ENCODE results near the gene WAC. TPM values are rescaled to one million over a fixed set of nuclear protein-coding genes. Genes with fewer than 3 reads are reported as not detected.
A peak's percentile ranks its signal among the peaks of the same experiment; 100 is the strongest.
"Not testable (repeated sequence)": the region's sequence is repeated elsewhere in the genome, so short reads cannot be mapped to it uniquely, and the experiment has no call there.

WAC gene
- total RNA-seq, 1 experiment from 2014 or later, result 71.0 TPM

DNA sequence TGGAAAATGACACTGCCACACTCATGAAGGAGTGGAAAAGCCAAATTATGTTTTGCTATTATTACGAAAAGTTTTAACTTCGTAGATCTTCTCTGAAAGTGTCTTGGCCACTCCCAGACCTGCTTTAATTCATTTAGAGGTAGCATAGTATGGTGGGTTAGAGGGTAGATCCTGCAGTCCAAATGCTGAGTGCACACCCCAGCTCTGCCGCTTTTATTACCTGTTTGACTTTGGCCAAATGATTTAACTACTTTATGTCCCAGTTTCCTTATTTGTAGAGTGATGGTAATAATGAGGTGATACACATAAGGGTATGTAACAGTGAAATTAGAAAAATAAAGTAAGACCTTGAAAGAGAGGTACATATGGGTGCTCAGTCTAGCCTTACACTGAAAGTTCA lies 23.6 kb upstream of the WAC start:
- no peak for DNase-seq
- no peak overlapping the region for H3K4me3 ChIP-seq (ENCODE audit: insufficient read depth, low read depth, low read length)
- H3K36me3 ChIP-seq (replicated peaks; ENCODE audit: control insufficient read depth, insufficient read depth, low read length), result no peaks in the 10 kb centered on the region
- H3K27me3 ChIP-seq (ENCODE audit: control insufficient read depth, insufficient read depth, low read length), result no peaks in the 10 kb centered on the region

GRCh38 chr10:28514648-28515047 lies 18.3 kb upstream of the WAC start:
- Histone ChIP-seq H3K4me3 (ENCODE audit: insufficient read depth, low read depth, low read length) (no peak overlapping the region), H3K27me3 (ENCODE audit: control insufficient read depth, insufficient read depth, low read length) (peaks cover 1% of the 10 kb centered on the region), H3K36me3 (replicated peaks; ENCODE audit: control insufficient read depth, insufficient read depth, low read length) (no peaks in the 10 kb centered on the region)
- no peak for DNase-seq

DNA sequence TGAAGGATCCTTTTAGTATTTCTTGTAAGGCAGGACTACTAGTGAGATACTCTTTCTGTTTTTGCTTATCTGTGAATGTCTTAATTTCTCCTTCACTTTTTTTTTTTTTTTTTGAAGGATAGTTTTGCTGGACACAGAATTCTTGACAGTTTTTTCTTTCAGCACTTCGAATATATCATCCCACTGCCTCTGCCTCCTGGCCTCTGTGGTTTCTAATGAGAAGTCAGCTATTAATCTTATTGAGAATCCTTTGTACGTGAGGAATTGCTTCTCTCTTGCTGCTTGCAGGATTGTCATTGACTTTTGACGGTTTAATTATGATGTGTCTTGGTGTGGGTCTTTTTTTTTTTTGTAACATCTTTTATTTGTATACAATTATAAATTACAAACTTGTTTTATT lies 12.6 kb upstream of the WAC start:
- peaks cover 3% of the 10 kb centered on the region for H3K36me3 ChIP-seq (replicated peaks; ENCODE audit: control insufficient read depth, insufficient read depth, low read length)
- H3K27me3 ChIP-seq (ENCODE audit: control insufficient read depth, insufficient read depth, low read length), result peaks cover 1% of the 10 kb centered on the region
- no peak overlapping the region for H3K4me3 ChIP-seq (ENCODE audit: insufficient read depth, low read depth, low read length)
- no peak for DNase-seq

DNA sequence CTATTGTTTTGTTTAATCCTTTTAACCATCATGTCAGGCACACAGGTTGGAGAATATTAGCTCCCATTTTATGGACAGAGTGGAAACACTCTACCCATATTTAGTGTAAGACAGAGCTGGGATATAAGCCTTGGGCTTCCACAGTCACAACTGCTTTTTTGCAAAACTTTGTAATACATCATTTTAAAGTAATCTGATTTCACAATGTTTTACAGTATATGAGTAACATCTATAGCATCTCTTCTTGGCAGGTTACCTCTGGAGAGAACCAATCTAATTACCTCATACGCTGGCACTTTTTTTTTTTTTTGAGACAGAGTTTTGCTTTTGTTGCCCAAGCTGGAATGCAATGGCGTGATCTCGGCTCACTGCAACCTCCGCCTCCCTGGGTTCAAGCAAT lies 12.1 kb upstream of the WAC start:
- DNase-seq; H3K4me3 ChIP-seq (ENCODE audit: insufficient read depth, low read depth, low read length); H3K27me3 ChIP-seq (ENCODE audit: control insufficient read depth, insufficient read depth, low read length); H3K36me3 ChIP-seq (replicated peaks; ENCODE audit: control insufficient read depth, insufficient read depth, low read length): not testable (repeated sequence)

GRCh38 chr10:28521961-28522360 lies 11.0 kb upstream of the WAC start:
- not testable (repeated sequence) for H3K27me3 ChIP-seq (ENCODE audit: control insufficient read depth, insufficient read depth, low read length); H3K4me3 ChIP-seq (ENCODE audit: insufficient read depth, low read depth, low read length); DNase-seq; H3K36me3 ChIP-seq (replicated peaks; ENCODE audit: control insufficient read depth, insufficient read depth, low read length)

- H3K4me3 ChIP-seq (ENCODE audit: insufficient read depth, low read depth, low read length), result no peak overlapping the region
Observed at GRCh38 chr10:28523725-28524252, 9.1 kb upstream of the WAC start.

DNA sequence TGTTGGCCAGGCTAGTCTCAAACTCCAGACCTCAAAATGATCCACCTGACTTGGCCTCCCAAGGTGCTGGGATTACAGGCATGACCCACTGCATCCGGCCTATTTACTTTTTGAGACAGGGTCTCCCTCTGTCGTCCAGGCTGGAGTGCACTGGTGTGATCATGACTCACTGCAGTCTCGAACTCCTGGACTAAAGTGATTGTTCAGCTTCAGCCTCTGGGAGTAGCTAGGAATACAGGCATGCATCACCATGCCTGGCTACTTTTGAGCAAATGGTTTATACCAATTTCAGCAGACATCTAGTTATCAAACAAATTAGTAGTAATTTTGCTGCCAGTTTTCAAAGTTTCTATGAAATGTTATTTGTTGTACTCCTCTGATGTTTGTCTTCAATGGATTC lies 2.2 kb upstream of the WAC start:
- H3K27me3 ChIP-seq (ENCODE audit: control insufficient read depth, insufficient read depth, low read length), result no peaks in the 10 kb centered on the region
- no peak for DNase-seq
- no peak overlapping the region for H3K4me3 ChIP-seq (ENCODE audit: insufficient read depth, low read depth, low read length)
- peaks cover 1% of the 10 kb centered on the region for H3K36me3 ChIP-seq (replicated peaks; ENCODE audit: control insufficient read depth, insufficient read depth, low read length)

More at GRCh38 chr10:28523725-28524252, 9.1 kb upstream of the WAC start:
- no peaks in the 10 kb centered on the region for H3K27me3 ChIP-seq (ENCODE audit: control insufficient read depth, insufficient read depth, low read length)
- DNase-seq, result no peak
- H3K36me3 ChIP-seq (replicated peaks; ENCODE audit: control insufficient read depth, insufficient read depth, low read length), result peaks cover 3% of the 10 kb centered on the region

DNA sequence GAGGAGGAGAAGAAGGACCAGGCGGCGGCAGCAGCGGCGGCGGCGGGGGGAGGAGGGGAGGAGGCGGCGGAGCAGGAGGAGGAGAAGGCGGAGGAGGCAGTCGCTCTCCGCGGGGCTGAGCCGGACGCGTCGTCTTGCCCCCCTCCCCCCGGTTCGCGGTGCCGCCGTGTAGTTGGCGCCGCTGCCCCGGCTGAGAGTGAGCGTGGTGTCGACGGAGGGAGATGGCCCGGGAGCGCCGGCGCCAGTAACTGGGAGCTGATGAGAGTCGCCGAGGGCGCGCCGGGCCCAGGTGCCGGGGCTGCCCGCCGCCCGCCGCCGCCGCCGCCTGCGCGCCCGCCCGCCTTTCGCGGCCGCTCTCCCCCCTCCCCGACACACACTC lies 257 bp downstream of the WAC start:
- no peak for DNase-seq
- Histone ChIP-seq H3K4me3 (ENCODE audit: insufficient read depth, low read depth, low read length) (peak overlapping the region; percentile 91), H3K36me3 (replicated peaks; ENCODE audit: control insufficient read depth, insufficient read depth, low read length) (peaks cover 20% of the 10 kb centered on the region), H3K27me3 (ENCODE audit: control insufficient read depth, insufficient read depth, low read length) (no peaks in the 10 kb centered on the region)

GRCh38 chr10:28533571-28534304 lies 820 bp downstream of the WAC start:
- DNase-seq, result peak; percentile 81
- H3K27me3 ChIP-seq (ENCODE audit: control insufficient read depth, insufficient read depth, low read length), result no peaks in the 10 kb centered on the region
- peaks cover 25% of the 10 kb centered on the region for H3K36me3 ChIP-seq (replicated peaks; ENCODE audit: control insufficient read depth, insufficient read depth, low read length)
- H3K4me3 ChIP-seq (ENCODE audit: insufficient read depth, low read depth, low read length), result peak overlapping the region; percentile 91

GRCh38 chr10:28535846-28536245 lies 2.9 kb downstream of the WAC start:
- Histone ChIP-seq H3K36me3 (replicated peaks; ENCODE audit: control insufficient read depth, insufficient read depth, low read length) (peaks cover 36% of the 10 kb centered on the region), H3K27me3 (ENCODE audit: control insufficient read depth, insufficient read depth, low read length) (no peaks in the 10 kb centered on the region), H3K4me3 (ENCODE audit: insufficient read depth, low read depth, low read length) (no peak overlapping the region)
- no peak for DNase-seq

DNA sequence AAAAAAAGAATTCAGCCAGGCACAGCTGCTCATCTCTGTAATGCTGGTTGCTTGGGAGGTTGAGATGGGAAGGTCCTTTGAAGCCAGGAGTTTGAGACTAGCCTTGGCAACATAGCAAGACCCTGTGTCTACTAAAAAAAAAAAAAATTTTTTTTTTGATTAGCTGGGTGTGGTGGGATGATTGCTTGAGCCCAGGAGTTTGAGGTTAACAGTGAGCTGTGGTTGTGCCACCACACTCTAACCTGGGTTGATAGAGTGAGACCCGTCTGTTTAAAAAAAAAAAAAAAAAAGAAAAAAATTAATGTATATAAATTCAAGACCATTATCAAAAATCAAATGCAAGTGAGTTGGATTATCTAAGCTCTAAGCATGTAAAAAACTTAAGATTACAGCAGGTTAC lies 5.7 kb downstream of the WAC start:
- peaks cover 42% of the 10 kb centered on the region for H3K36me3 ChIP-seq (replicated peaks; ENCODE audit: control insufficient read depth, insufficient read depth, low read length)
- DNase-seq, result no peak
- H3K27me3 ChIP-seq (ENCODE audit: control insufficient read depth, insufficient read depth, low read length), result no peaks in the 10 kb centered on the region
- H3K4me3 ChIP-seq (ENCODE audit: insufficient read depth, low read depth, low read length), result no peak overlapping the region

GRCh38 chr10:28540145-28540544 lies 7.2 kb downstream of the WAC start:
- no peak for DNase-seq
- Histone ChIP-seq H3K4me3 (ENCODE audit: insufficient read depth, low read depth, low read length) (no peak overlapping the region), H3K27me3 (ENCODE audit: control insufficient read depth, insufficient read depth, low read length) (no peaks in the 10 kb centered on the region), H3K36me3 (replicated peaks; ENCODE audit: control insufficient read depth, insufficient read depth, low read length) (peaks cover 42% of the 10 kb centered on the region)

DNA sequence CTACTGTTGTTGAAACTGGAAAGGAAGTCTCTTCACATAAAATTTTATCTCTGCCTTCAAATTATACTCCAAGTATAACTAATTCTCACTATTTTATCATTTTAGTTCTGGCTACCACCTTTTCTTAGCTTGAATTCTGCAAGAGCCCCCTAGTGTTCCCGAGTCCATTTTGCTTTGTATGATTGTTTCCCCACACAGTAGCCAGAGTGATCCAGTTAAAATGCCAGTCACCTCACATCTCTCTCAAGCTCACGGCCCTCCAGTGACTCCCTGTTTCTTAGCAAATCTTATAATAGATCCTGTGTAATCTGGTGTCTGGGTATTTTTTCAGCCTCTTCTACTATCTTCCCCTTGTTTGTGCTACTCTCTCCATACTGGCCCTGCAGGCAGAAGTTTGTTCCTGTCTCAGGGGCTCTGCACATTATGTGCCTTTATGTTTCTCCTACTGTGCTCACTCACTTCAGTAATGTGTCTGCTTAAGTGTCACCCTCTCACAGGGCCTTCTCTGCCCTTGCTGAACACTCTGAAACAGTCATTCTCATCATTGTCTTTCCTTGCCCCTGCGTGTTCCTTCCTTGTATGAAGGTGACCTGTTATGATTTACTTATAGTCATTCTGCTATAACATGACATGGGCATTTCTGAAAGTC lies 8.9 kb downstream of the WAC start:
- Histone ChIP-seq H3K36me3 (replicated peaks; ENCODE audit: control insufficient read depth, insufficient read depth, low read length) (peaks cover 33% of the 10 kb centered on the region), H3K27me3 (ENCODE audit: control insufficient read depth, insufficient read depth, low read length) (no peaks in the 10 kb centered on the region), H3K4me3 (ENCODE audit: insufficient read depth, low read depth, low read length) (no peak overlapping the region)
- DNase-seq, result no peak

DNA sequence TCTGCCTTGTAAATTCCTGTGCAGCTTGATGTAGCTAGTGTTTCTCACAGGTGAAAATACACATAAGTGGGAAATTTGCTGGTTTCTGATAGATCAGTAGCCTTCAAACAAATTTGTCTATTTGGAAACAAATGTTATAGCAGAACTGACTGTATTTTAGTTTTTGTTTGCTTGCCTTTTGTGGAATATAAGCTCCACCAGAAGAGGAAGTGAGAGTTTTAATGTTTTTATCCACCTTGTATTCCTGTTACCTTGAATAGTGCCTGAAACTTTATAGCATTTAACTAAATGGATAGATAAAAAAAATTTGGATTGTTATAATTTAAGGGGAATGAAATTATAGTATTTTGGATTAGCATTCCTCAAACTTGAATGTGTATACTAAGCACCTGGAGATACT lies 9.8 kb downstream of the WAC start:
- Histone ChIP-seq H3K4me3 (ENCODE audit: insufficient read depth, low read depth, low read length) (no peak overlapping the region), H3K27me3 (ENCODE audit: control insufficient read depth, insufficient read depth, low read length) (no peaks in the 10 kb centered on the region), H3K36me3 (replicated peaks; ENCODE audit: control insufficient read depth, insufficient read depth, low read length) (peaks cover 25% of the 10 kb centered on the region)
- DNase-seq, result no peak

GRCh38 chr10:28544058-28544457 lies 11.1 kb downstream of the WAC start:
- DNase-seq, result no peak
- Histone ChIP-seq H3K36me3 (replicated peaks; ENCODE audit: control insufficient read depth, insufficient read depth, low read length) (peaks cover 18% of the 10 kb centered on the region), H3K27me3 (ENCODE audit: control insufficient read depth, insufficient read depth, low read length) (no peaks in the 10 kb centered on the region), H3K4me3 (ENCODE audit: insufficient read depth, low read depth, low read length) (no peak overlapping the region)

Measured in H7 (cell line).